ENCODE data around the gene PRKCA.

Gene PRKCA

GRCh38 chr17:66406701-66407644 lies 104.6 kb downstream of the PRKCA start:
- no peak overlapping the region for H3K9ac ChIP-seq (ENCODE audit: insufficient read length, low read depth)
- no peaks in the 10 kb centered on the region for H3K4me1 ChIP-seq (ENCODE audit: insufficient read depth, insufficient read length)
- no peak for DNase-seq (ENCODE audit: low read depth, low spot score)
- H3K27me3 ChIP-seq (ENCODE audit: insufficient read depth, insufficient read length) = no peaks in the 10 kb centered on the region
- no peaks in the 10 kb centered on the region for H3K9me3 ChIP-seq (ENCODE audit: insufficient read depth, low read length)
- no peaks in the 10 kb centered on the region for H3K36me3 ChIP-seq (ENCODE audit: insufficient read depth, insufficient read length, low read length)
- no peak overlapping the region for H3K4me3 ChIP-seq (ENCODE audit: insufficient read length, low read depth)
- TF ChIP-seq SUZ12 (IDR thresholded peaks at IDR 0.05; ENCODE audit: extremely low read depth, insufficient read depth, insufficient read length) (no peak), ZNF274 (IDR thresholded peaks at IDR 0.05; ENCODE audit: low read depth, low read length) (no peak), YY1 (IDR thresholded peaks at IDR 0.05; ENCODE audit: insufficient read depth, insufficient read length) (no peak)

GRCh38 chr17:66407864-66408263 lies 105.5 kb downstream of the PRKCA start:
- Histone ChIP-seq H3K27me3 (ENCODE audit: insufficient read depth, insufficient read length) (no peaks in the 10 kb centered on the region), H3K9me3 (ENCODE audit: insufficient read depth, low read length) (no peaks in the 10 kb centered on the region), H3K4me1 (ENCODE audit: insufficient read depth, insufficient read length) (no peaks in the 10 kb centered on the region), H3K36me3 (ENCODE audit: insufficient read depth, insufficient read length, low read length) (no peaks in the 10 kb centered on the region), H3K4me3 (ENCODE audit: insufficient read length, low read depth) (no peak overlapping the region), H3K9ac (ENCODE audit: insufficient read length, low read depth) (no peak overlapping the region)
- DNase-seq (ENCODE audit: low read depth, low spot score) = no peak
- no peak for TF ChIP-seq ZNF274 (IDR thresholded peaks at IDR 0.05; ENCODE audit: low read depth, low read length)
- TF ChIP-seq YY1 (IDR thresholded peaks at IDR 0.05; ENCODE audit: insufficient read depth, insufficient read length) = no peak
- TF ChIP-seq SUZ12 (IDR thresholded peaks at IDR 0.05; ENCODE audit: extremely low read depth, insufficient read depth, insufficient read length) = no peak

DNA sequence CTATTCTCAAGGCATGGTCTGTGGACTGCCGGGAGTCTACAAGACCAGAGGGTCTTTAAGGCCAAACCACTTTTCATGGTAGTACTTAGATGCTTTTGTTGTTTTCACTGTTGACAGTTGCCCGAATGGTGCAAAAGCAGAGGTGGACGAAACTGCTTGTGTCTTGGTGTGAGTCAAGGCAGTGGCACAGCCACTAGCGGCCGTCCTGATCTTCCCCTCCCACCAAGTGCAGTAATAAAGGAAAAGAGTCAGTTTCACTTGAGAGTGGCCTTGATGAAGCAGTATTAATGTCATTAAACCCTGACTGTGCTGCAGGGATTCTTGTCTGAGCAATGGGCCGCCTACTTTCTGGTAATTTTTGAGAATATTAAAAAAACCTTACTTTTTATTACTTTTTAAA lies 109.1 kb downstream of the PRKCA start:
- H3K4me3 ChIP-seq (ENCODE audit: insufficient read length, low read depth) = no peak overlapping the region
- H3K4me1 ChIP-seq (ENCODE audit: insufficient read depth, insufficient read length) = peaks cover 2% of the 10 kb centered on the region
- TF ChIP-seq YY1 (IDR thresholded peaks at IDR 0.05; ENCODE audit: insufficient read depth, insufficient read length) (no peak), ZNF274 (IDR thresholded peaks at IDR 0.05; ENCODE audit: low read depth, low read length) (no peak), SUZ12 (IDR thresholded peaks at IDR 0.05; ENCODE audit: extremely low read depth, insufficient read depth, insufficient read length) (no peak)
- H3K27me3 ChIP-seq (ENCODE audit: insufficient read depth, insufficient read length) = no peaks in the 10 kb centered on the region
- H3K9ac ChIP-seq (ENCODE audit: insufficient read length, low read depth) = no peak overlapping the region
- no peak for DNase-seq (ENCODE audit: low read depth, low spot score)
- no peaks in the 10 kb centered on the region for H3K36me3 ChIP-seq (ENCODE audit: insufficient read depth, insufficient read length, low read length)
- no peaks in the 10 kb centered on the region for H3K9me3 ChIP-seq (ENCODE audit: insufficient read depth, low read length)

- Histone ChIP-seq H3K27me3 (ENCODE audit: insufficient read depth, insufficient read length) (no peaks in the 10 kb centered on the region), H3K36me3 (ENCODE audit: insufficient read depth, insufficient read length, low read length) (no peaks in the 10 kb centered on the region), H3K9ac (ENCODE audit: insufficient read length, low read depth) (no peak overlapping the region), H3K9me3 (ENCODE audit: insufficient read depth, low read length) (no peaks in the 10 kb centered on the region), H3K4me1 (ENCODE audit: insufficient read depth, insufficient read length) (peaks cover 2% of the 10 kb centered on the region), H3K4me3 (ENCODE audit: insufficient read length, low read depth) (no peak overlapping the region)
- DNase-seq (ENCODE audit: low read depth, low spot score) = no peak
- no peak for TF ChIP-seq SUZ12 (IDR thresholded peaks at IDR 0.05; ENCODE audit: extremely low read depth, insufficient read depth, insufficient read length)
- no peak for TF ChIP-seq YY1 (IDR thresholded peaks at IDR 0.05; ENCODE audit: insufficient read depth, insufficient read length)
- TF ChIP-seq ZNF274 (IDR thresholded peaks at IDR 0.05; ENCODE audit: low read depth, low read length) = no peak
These were observed 110.6 kb downstream of the PRKCA start for GRCh38 chr17:66412857-66413558.

DNA sequence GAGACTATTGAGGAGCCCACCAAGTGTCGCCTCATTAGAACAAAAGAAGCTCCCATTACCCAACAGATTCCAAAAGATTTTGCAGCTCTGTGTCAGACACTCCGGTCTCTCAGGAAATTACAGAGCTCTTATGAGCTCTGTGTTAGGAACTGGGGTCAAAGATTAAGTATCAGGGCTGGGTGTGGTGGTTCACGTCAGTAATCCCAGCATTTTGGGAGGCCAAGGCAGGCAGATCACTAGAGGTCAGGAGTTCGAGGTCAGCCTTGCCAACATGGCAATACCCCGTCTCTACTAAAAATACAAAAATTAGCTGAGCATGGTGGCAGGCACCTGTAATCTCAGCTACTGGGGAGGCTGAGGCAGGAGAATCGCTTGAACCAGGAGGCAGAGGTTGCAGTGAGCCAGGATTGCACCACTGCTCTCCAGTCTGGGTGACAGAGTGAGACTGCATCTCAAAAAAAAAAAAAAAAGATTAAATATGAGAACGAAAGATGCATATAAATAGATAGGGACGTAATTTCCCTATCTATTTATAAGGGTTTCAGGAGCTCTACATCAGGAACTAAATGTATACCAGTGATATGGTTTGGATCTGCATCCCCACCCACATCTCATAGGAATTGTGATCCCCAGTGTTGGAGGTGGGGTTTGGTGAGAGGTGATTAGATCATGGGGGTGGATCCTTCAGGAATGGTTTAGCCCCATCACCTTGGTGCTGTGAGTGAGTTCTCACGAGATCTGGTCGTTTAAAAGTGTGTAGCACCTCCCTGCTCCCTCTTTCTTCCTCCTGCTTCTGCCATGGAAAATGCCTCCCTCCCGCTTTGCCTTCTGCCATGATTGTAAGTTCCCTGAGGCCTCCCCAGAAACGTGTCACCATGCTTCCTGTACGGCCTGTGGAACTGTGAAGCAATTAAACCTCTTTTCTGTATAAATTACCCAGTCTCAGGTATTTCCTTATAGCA lies 111.4 kb downstream of the PRKCA start:
- no peak for DNase-seq (ENCODE audit: low read depth, low spot score)
- Histone ChIP-seq H3K4me1 (ENCODE audit: insufficient read depth, insufficient read length) (peaks cover 2% of the 10 kb centered on the region), H3K4me3 (ENCODE audit: insufficient read length, low read depth) (no peak overlapping the region), H3K9me3 (ENCODE audit: insufficient read depth, low read length) (no peaks in the 10 kb centered on the region), H3K9ac (ENCODE audit: insufficient read length, low read depth) (no peak overlapping the region), H3K36me3 (ENCODE audit: insufficient read depth, insufficient read length, low read length) (no peaks in the 10 kb centered on the region), H3K27me3 (ENCODE audit: insufficient read depth, insufficient read length) (no peaks in the 10 kb centered on the region)
- TF ChIP-seq ZNF274 (IDR thresholded peaks at IDR 0.05; ENCODE audit: low read depth, low read length) = no peak

DNA sequence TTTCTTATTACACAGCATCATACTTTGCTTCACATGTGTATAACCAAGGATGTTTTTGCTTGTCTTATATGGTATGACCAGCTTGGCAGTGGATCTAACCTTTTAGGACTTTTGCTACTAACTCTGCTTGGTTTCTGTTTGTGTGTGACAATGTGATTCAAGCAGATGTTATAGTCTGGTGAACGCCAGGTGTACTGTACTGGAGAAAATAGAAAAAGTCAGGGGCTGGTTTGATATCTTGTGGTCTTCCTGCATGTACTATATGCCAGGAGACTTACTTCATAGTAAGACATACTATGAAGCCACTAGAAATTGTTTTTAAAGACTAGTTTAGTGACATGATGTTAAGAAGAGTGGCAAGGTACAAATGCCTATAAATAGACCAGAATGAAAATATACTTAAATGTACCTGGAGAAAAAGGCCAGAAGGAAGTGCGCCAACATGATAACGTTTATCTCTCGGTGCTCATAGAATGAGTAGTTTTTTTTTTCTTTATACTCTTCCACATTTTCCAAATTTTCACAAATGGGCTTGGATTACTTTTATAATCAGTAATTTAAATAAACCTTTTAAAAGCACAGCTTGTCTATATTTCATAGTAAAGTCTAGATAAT lies 112.3 kb downstream of the PRKCA start:
- peaks cover 2% of the 10 kb centered on the region for H3K4me1 ChIP-seq (ENCODE audit: insufficient read depth, insufficient read length)
- no peaks in the 10 kb centered on the region for H3K36me3 ChIP-seq (ENCODE audit: insufficient read depth, insufficient read length, low read length)
- no peak for DNase-seq (ENCODE audit: low read depth, low spot score)
- no peak overlapping the region for H3K4me3 ChIP-seq (ENCODE audit: insufficient read length, low read depth)
- H3K27me3 ChIP-seq (ENCODE audit: insufficient read depth, insufficient read length) = no peaks in the 10 kb centered on the region
- TF ChIP-seq ZNF274 (IDR thresholded peaks at IDR 0.05; ENCODE audit: low read depth, low read length) (no peak), SUZ12 (IDR thresholded peaks at IDR 0.05; ENCODE audit: extremely low read depth, insufficient read depth, insufficient read length) (no peak), YY1 (IDR thresholded peaks at IDR 0.05; ENCODE audit: insufficient read depth, insufficient read length) (no peak)
- H3K9ac ChIP-seq (ENCODE audit: insufficient read length, low read depth) = no peak overlapping the region
- H3K9me3 ChIP-seq (ENCODE audit: insufficient read depth, low read length) = no peaks in the 10 kb centered on the region

Measured in NT2/D1 (cell line).